RWPE2 (cell line): ENCODE results near the gene PLD5.

ENCODE experiments used
- ATAC-seq: fragments of 200-7000 bp; cut with Tn5 transposase; 3 replicates; pipeline ENCODE4 v1.9.1; 2021; ENCODE audit warnings: low read depth
- DNase-seq: peaks from one replicate; pipeline ENCODE4 v3.0.0-alpha.2; 2020; ENCODE audit warnings: low spot score
- H3K27ac ChIP-seq: fragments of 450-650 bp; 2 replicates; pipeline ENCODE4 v1.5.1; 2017; ENCODE audit warnings: mild to moderate bottlenecking; ENCODE audit not compliant: poor library complexity, severe bottlenecking
- H3K27me3 ChIP-seq: fragments of 250-450 bp; sonication (Bioruptor Pico); 2 replicates; pipeline ENCODE4 v1.5.1; 2021; ENCODE audit warnings: mild to moderate bottlenecking, moderate library complexity; ENCODE audit not compliant: insufficient read depth, poor library complexity, severe bottlenecking
- H3K36me3 ChIP-seq: fragments of 250-450 bp; sonication (Bioruptor Pico); 2 replicates; pipeline ENCODE4 v1.5.1; 2020; ENCODE audit warnings: low read depth, mild to moderate bottlenecking, moderate library complexity
- H3K4me1 ChIP-seq: fragments of 250-450 bp; sonication (Bioruptor Pico); 2 replicates; pipeline ENCODE4 v1.5.1; 2021; ENCODE audit warnings: mild to moderate bottlenecking, moderate library complexity; ENCODE audit not compliant: insufficient read depth, poor library complexity, severe bottlenecking
- H3K4me3 ChIP-seq: fragments of 250-450 bp; sonication (Bioruptor Pico); 2 replicates; pipeline ENCODE4 v1.5.1; 2021; ENCODE audit warnings: mild to moderate bottlenecking, moderate library complexity; ENCODE audit not compliant: severe bottlenecking
- H3K9me3 ChIP-seq: fragments of 250-450 bp; sonication (Bioruptor Pico); 2 replicates; pipeline ENCODE4 v1.5.1; 2021; ENCODE audit warnings: mild to moderate bottlenecking, moderate library complexity; ENCODE audit not compliant: severe bottlenecking
- CTCF ChIP-seq: fragments of 450-650 bp; IDR thresholded peaks from one replicate; pipeline ENCODE4 v1.5.1; 2017; ENCODE audit warnings: mild to moderate bottlenecking, moderate library complexity; ENCODE audit not compliant: poor library complexity, severe bottlenecking

Gene PLD5

DNA sequence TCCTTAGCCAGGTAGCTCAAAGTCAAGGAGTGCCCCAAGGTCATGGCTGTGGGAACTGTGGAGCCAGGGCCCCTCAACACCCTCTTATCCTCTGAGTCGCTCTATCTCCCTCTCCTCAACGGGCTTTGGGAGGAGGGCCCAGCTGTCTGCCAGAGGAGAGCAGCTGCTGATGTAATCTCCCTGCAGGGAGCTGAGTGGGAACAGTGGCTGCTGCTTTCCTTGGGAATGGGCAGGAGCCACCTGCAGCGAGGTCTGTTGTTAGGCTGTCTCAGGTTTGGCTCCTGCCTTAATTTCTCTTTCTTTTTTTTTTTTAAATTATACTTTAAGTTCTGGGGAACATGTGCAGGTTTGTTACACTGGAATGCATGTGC is 466.8 kb downstream of the PLD5 start:
- Histone ChIP-seq H3K9me3 (no peaks in the 10 kb centered on the region), H3K4me1 (no peaks in the 10 kb centered on the region), H3K27me3 (no peaks in the 10 kb centered on the region), H3K4me3 (no peak overlapping the region), H3K36me3 (no peaks in the 10 kb centered on the region), H3K27ac (no peak overlapping the region)
- DNase-seq (no peak), ATAC-seq (no peak)
- TF ChIP-seq CTCF = no peak

- Histone ChIP-seq H3K36me3 (no peaks in the 10 kb centered on the region), H3K4me3 (no peak overlapping the region), H3K9me3 (no peaks in the 10 kb centered on the region), H3K4me1 (no peaks in the 10 kb centered on the region), H3K27ac (no peak overlapping the region), H3K27me3 (no peaks in the 10 kb centered on the region)
- DNase-seq (no peak), ATAC-seq (no peak)
- TF ChIP-seq CTCF = no peak
Observed at GRCh38 chr1:242056988-242057744, 467.3 kb downstream of the PLD5 start.

- H3K9me3 ChIP-seq = no peaks in the 10 kb centered on the region
- no peak for TF ChIP-seq CTCF
- ATAC-seq (peak; percentile 51; the same call in 1 of the 3 replicates), DNase-seq (no peak)
- H3K27me3 ChIP-seq = no peaks in the 10 kb centered on the region
- no peak overlapping the region for H3K27ac ChIP-seq
- H3K4me3 ChIP-seq = no peak overlapping the region
- H3K36me3 ChIP-seq = no peaks in the 10 kb centered on the region
- H3K4me1 ChIP-seq = no peaks in the 10 kb centered on the region
Observed at GRCh38 chr1:242055749-242056320, 468.7 kb downstream of the PLD5 start.

DNA sequence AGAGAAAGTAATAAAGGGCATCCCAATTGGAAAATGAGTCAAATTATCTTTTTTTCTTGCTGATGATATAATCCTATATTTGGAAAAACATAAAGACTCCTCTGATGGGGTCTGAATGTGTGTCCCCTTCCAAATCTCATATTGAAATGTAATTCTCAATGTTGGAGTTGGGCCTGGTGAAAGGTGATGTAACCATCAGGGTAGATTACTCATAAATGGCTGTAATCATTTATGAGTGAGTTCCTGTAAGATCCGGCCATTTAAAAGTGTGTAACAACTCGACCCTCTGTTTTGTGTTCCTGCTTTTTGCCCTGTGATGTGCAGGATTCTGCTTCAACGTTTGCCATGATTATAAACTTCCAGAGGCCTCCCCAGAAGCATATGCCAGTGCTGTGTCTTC is 481.3 kb downstream of the PLD5 start:
- DNase-seq (no peak), ATAC-seq (no peak)
- no peak for TF ChIP-seq CTCF
- H3K36me3 ChIP-seq = no peaks in the 10 kb centered on the region
- H3K27ac ChIP-seq = no peak overlapping the region
- no peak overlapping the region for H3K4me3 ChIP-seq
- no peaks in the 10 kb centered on the region for H3K27me3 ChIP-seq
- no peaks in the 10 kb centered on the region for H3K9me3 ChIP-seq
- H3K4me1 ChIP-seq = no peaks in the 10 kb centered on the region

- ATAC-seq (no peak), DNase-seq (no peak)
- no peaks in the 10 kb centered on the region for H3K27me3 ChIP-seq
- TF ChIP-seq CTCF = no peak
- no peaks in the 10 kb centered on the region for H3K9me3 ChIP-seq
- H3K36me3 ChIP-seq = no peaks in the 10 kb centered on the region
- no peak overlapping the region for H3K27ac ChIP-seq
- no peaks in the 10 kb centered on the region for H3K4me1 ChIP-seq
- H3K4me3 ChIP-seq = no peak overlapping the region
Observed at GRCh38 chr1:242034392-242034791, 490.1 kb downstream of the PLD5 start.
